HEK293T (cell line): ENCODE results near the gene NAALADL2.

Experiments
- CTBP1 ChIP-seq: fragments of 450-650 bp; IDR thresholded peaks from 2 replicates; pipeline ENCODE4 v1.6.1; 2016; ENCODE audit warnings: borderline replicate concordance
- FOXM1 ChIP-seq: fragments of 450-650 bp; IDR thresholded peaks from 2 replicates; pipeline ENCODE4 v1.6.1; 2017; ENCODE audit warnings: mild to moderate bottlenecking, borderline replicate concordance
- NFRKB ChIP-seq: fragments of 450-650 bp; IDR thresholded peaks from 2 replicates; pipeline ENCODE4 v1.6.1; 2016; ENCODE audit warnings: mild to moderate bottlenecking, moderate library complexity
- SP1 ChIP-seq: fragments of 450-650 bp; IDR thresholded peaks from 2 replicates; pipeline ENCODE4 v1.6.1; 2017

DNA sequence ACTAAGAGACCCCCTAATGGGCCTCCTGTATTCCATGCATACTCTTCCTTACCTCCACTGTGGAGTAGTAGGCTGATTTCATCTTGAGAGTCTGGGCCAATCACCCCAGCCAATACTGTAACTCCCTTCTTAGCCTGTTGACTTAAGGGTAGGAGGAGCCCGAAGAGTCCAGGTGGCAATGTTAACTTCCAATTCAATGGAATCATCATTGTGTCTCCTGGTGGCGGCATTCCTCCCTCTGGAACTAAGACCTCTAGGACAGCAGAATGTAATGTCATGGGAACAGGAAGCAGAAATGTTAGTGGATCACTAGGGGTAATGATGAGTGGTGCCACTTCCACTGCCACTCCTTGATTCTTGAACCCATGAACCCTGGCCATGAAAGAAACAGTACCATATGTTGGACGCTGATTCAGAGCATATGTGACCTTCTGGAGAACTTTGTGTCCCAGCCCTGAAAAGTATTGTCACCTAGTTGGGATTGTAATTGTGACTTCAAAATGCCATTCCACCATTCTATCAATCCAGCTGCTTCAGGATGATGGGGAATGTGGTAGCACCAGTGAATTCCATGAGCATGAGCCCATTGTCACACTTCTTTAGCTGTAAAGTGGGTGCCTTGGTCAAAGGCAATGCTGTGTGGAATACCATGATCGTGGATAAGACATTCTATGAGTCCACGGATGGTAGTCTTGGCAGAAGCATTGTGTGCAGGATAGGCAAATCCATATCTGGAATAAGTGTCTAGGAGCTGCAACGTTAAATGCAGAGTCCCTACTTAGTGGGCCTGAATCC is 24.9 kb downstream of the NAALADL2 start:
- TF ChIP-seq NFRKB (no peak), FOXM1 (no peak), SP1 (no peak), CTBP1 (no peak)
